Measurements from ENCODE around the gene TPST1.
"Not testable (repeated sequence)": the region's sequence is repeated elsewhere in the genome, so short reads cannot be mapped to it uniquely, and the experiment has no call there.

TPST1 gene

DNA sequence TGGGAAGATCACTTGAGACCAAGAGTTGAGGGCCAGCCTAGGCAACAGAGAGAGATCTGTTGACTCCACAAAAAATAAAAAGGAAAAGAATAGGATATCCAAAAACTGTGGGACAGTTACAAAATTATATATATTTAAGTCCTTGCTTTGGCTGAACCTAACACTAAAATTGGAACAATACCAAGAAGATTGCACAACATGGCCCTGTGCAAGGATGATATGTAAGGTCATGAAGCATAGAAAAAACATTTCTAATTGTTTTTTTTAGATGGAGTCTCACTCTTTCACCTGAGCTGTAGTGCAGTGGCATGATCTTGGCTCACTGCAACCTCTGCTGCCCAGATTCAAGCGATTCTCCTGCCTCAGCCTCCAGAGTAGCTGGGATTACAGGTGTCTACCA, 139.0 kb downstream of the TPST1 start:
- DNase-seq, result no peak

DNA sequence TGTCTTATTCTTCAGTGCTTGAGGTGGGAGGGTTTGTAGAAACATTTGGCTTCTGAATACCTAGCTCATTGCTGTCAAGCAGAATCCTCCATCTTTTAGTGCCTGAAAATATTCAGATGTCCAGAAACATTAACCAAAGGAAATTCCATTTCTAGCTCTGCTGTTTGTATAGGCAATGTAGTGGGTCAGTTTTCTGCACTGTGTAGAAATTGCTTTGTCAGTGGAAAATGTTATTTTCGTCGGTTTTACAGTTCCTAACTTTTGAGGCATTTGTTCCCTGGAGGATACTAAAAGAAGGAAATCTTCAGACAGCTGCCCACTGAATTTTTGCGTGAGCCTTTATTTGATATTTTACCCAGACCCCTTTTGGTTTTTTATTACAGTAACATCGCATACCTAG, 143.4 kb downstream of the TPST1 start:
- DNase-seq, result no peak

GRCh38 chr7:66348959-66349358, 143.8 kb downstream of the TPST1 start:
- DNase-seq, result no peak

DNA sequence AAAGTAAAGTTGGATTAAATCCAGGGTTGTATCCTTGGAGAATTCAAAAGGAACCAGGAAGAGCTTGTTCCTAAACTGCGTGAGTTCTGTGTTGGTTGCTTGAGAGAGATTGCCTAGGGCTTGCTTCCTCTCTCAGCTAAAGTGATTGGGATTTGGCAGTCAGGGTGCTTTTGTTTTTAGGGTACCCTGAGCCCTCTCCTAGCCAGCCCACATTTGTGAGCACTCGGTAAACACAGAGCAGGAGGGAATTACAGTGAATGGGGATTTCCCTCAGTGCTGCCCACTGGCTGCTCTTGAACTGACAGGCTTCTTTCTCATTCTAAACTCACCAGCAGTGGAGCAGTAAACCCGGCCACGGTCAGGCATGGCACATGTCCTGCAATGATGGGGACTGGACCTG, 146.9 kb downstream of the TPST1 start:
- DNase-seq, result no peak

DNA sequence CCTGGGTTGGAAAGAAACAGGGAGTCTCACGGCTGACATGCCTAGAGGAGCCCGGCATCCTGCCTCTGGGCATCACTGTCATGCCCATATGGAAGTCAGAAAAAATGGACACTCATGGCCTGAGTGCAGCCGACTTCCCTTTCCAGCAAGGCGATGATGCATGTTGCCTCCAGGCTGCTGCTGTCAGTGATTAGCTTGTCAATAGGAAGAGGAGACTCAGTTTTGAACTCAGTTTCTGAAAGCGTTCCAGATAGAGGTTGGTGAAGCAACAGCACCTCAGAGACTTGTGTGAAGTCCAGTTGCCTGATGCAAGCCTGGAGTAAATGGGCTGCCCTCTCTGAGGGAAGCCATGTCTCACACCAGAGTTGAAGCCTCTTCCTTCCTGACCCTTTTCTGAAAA, 148.4 kb downstream of the TPST1 start:
- DNase-seq, result no peak

GRCh38 chr7:66355756-66356155, 150.6 kb downstream of the TPST1 start:
- no peak for DNase-seq

DNA sequence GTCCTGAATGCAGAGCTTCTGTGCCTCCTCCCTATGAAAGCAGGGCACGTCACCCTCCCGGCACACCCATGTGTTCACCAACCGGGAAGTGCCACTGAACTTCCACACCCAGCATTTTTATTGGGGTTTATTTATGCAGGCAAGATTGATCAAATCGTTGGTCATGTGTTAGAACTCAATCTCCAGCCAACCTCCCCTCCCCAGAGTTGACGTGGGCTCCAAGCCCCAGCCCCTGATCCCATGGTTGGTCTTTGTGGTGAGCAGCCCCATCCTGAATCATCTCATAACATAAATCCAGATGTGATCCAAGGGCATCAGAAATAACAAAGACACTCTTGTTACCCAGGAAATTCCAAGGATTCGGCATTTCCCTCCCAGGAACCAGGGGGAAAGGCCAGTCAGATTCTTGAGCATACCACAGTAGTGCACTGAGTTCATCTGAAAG, 151.2 kb downstream of the TPST1 start:
- DNase-seq, result no peak

GRCh38 chr7:66357087-66357486, 152.0 kb downstream of the TPST1 start:
- DNase-seq, result no peak

GRCh38 chr7:66359656-66360211, 154.6 kb downstream of the TPST1 start:
- no peak for DNase-seq

DNA sequence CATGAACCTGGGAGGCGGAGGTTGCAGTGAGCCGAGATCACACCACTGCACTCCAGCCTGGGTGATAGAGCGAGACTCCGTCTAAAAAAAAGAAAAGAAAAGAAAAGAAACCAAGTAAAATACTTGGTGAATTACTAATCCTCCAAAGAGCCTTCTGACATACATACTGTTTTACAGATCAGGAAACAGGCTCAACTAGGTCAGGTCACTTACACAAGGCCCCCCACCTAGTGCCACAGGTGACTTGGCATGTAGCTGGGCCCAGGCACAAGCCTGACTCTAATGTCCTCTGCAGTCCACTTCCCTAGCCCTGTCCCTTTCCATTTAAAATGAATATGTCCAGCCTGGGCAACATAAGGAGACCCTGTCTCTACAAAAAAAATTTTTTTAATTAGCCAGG, 157.0 kb downstream of the TPST1 start:
- DNase-seq, result no peak

DNA sequence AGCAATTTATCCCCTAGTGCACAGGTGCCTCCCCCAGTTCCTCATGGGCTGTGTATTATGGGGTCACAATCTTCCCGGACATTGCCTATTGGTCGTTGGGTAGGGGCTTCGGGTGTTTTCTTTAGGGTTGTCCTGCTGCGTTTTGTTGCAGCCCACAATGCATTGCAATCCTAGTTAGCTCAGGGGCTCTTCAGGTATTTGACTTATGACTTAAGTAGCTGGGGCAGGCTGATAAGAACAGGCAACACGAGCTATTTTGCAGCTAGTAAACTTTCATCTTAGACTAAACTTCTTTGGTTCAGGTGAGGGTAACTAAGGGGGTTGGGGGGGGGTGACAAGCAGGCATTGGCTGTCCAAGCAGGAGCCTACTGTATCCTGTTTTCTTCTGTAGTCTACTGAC, 158.5 kb downstream of the TPST1 start:
- no peak for DNase-seq

- not testable (repeated sequence) for DNase-seq
Measured at GRCh38 chr7:66365031-66365430, 159.9 kb downstream of the TPST1 start.

GRCh38 chr7:66371096-66371824, 166.1 kb downstream of the TPST1 start:
- DNase-seq, result no peak

GRCh38 chr7:66374141-66374840, 169.2 kb downstream of the TPST1 start:
- not testable (repeated sequence) for DNase-seq

- no peak for DNase-seq
Measured at GRCh38 chr7:66376264-66376945, 171.3 kb downstream of the TPST1 start.

DNA sequence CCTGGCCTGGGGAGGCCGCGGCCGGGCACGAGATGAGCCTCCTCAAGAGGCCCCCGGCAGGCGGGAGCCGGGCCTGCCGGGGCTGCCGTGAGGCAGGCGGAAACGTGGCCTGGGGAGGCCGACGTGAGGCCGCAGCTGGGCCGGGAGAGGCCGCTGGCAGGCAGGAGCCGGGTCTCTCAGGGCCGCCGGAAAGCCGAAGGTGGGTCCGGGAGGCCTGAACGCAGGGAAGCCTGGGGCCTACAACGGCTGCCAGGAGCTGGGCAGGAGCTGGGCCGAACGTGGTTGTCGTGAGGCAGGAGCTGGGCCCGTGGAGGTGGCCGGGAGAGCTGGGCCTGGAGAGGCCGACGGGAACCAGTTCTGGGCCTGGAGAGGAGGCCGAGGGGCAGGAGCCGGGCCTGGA, 171.9 kb downstream of the TPST1 start:
- DNase-seq, result no peak

- DNase-seq, result no peak
Measured at GRCh38 chr7:66377714-66378113, 172.6 kb downstream of the TPST1 start.

GRCh38 chr7:66379542-66380160, 174.5 kb downstream of the TPST1 start:
- DNase-seq, result no peak

DNA sequence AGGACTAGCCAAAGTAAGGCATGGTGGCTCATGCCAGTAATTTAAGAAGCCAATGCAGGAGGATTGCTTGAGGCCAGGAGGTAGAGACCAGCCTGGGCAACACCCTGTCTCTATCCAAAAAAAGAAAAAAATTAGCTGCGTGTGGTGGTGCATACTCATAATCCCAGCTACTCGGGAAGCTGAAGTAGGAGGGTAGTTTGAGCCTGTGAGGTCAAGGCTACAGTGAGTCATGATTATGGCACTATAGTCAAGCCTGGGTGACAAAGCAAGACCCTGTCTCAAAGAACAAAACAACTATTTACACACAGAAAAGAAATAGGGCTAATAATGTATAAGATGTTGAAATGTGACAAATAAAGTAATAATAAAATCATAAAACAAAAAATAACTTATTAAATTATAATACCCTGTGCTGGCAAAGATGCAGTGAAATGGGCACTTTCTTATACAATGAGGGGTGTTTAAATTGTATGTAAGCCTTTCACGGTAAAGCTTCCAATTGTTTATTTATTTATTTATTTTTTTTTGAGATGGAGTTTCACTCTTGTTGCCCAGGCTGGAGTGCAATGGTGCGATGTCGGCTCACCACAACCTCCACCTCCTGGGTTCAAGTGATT, 175.2 kb downstream of the TPST1 start:
- no peak for DNase-seq

- not testable (repeated sequence) for DNase-seq
Measured at GRCh38 chr7:66382182-66382923, 177.2 kb downstream of the TPST1 start.

DNA sequence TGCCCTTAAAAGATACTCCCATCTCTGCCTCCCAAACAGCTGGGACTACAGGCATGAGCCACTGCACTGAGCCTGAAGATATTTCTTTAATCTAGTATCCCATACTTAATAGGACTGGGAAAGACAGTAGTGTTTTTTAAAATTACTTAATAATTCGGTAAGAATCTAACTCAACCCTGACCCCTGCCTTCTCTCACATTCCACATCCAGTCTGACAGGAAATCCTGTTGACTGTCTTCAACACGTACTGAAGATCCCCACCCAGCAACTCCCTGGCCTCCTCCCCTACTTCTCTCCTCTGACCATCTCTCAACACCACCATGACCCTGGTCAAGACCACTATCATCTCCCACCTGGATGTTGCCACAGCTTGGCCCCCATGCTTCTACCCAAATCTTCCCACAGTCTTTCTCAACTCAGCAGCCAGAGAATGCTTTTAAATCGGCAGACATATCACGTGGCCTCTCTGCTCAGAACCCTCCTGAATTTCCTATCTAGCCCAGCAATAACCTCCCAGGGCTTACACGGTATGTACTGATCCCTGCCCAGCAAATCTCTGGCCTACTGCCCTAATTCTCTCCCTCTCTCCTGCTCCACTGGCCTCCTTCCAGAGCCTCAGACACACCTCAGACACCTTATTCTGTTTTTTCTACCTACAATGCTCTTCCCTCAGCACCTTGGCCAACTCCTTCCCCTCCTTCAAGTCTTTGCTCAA, 180.2 kb downstream of the TPST1 start:
- not testable (repeated sequence) for DNase-seq
